ENCODE measurements around the gene DNAJB4. TPM values are rescaled to one million over a fixed set of nuclear protein-coding genes. Genes with fewer than 3 reads are reported as not detected.

DNAJB4 gene
- total RNA-seq, 2 donors from 2014 or later, result 9.8 to 35.8 TPM

Other genes with a start within 250 kb of the DNAJB4 start
- gene USP33, start 245.1 kb upstream of the DNAJB4 start, total RNA-seq, result 10 to 100 TPM; 45.8 to 53.9 TPM
- gene MIGA1, start 225.3 kb upstream of the DNAJB4 start, total RNA-seq, result 10 to 100 TPM in 1 of 2 donors, 1 to 10 TPM in 1; 9.7 to 11.5 TPM
- gene NEXN, start 116.3 kb upstream of the DNAJB4 start, total RNA-seq, result 1 to 10 TPM; 1.3 to 1.6 TPM
- 100 to 1,000 TPM; 225 to 253 TPM for gene FUBP1, start 25.9 kb upstream of the DNAJB4 start, total RNA-seq
- under 1 TPM; 0.16 to 0.39 TPM for gene GIPC2, start 41.0 kb downstream of the DNAJB4 start, total RNA-seq

All from activated naive CD4-positive, alpha-beta T cell treated with anti-CD3 and anti-CD28 coated beads, Interleukin-2, amount 50 U/mL, for 72 hours (primary cell).